GM12878 (cell line): ENCODE data around the gene TRIM25.

ENCODE experiments used
- BHLHE40 ChIP-seq, 2 experiments: fragments of 450-650 bp in 1 of 2; IDR thresholded peaks; 2 replicates each; pipeline ENCODE4 v1.6.1; 2011 to 2017; ENCODE audit warnings: low read depth in 2 of 2, borderline replicate concordance in 1 of 2, improper control_type of control experiment in 1 of 2, low read length in 1 of 2, mild to moderate bottlenecking in 1 of 2
- NRF1 ChIP-seq: conservative IDR thresholded peaks from 2 replicates; pipeline ENCODE4 v1.6.1; 2011; ENCODE audit warnings: mild to moderate bottlenecking, low read depth, low read length, improper control_type of control experiment
- POLR2A ChIP-seq: IDR thresholded peaks from 2 replicates; pipeline ENCODE4 v1.6.1; 2011; ENCODE audit warnings: low read depth, mild to moderate bottlenecking, low read length
- SMARCA5 ChIP-seq: fragments of 450-650 bp; IDR thresholded peaks from 2 replicates; pipeline ENCODE4 v1.6.1; 2017; ENCODE audit warnings: mild to moderate bottlenecking
- TAF1 ChIP-seq: IDR thresholded peaks from 2 replicates; pipeline ENCODE4 v1.6.1; 2011; ENCODE audit warnings: mild to moderate bottlenecking, low read depth, low read length, borderline replicate concordance
- TF ChIP-seq, protein P1 (sequence below): IDR thresholded peaks from 2 replicates; pipeline ENCODE4 v1.6.1; 2012; ENCODE audit warnings: low read length, inconsistent platforms
- TF ChIP-seq, protein P2 (sequence below): fragments of 450-650 bp; IDR thresholded peaks from 2 replicates; pipeline ENCODE4 v1.6.1; 2017; ENCODE audit warnings: low read depth, mild to moderate bottlenecking, moderate library complexity

DNA sequence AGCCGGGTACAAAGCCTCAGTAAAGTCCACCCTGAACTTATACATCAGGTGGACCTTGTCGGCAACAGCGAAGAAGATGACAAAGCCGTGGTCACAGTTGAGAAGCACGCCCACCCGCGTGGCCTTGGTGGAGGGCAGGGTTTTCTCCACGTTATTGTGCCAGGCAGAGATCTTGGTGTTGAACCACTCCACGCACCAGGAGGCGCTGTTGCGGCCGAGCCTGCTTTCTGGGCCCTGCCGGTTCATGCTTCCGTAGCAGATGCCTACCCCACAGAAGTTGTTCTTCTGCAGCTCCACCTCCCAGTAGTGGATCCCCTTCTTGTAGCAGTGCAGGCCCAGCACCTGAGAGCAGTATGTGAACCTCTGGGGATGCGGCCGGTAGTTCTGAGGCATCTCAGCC lies 22.1 kb downstream of the TRIM25 start:
- TF ChIP-seq SMARCA5, result no peak
- TF ChIP-seq, protein P1, sequence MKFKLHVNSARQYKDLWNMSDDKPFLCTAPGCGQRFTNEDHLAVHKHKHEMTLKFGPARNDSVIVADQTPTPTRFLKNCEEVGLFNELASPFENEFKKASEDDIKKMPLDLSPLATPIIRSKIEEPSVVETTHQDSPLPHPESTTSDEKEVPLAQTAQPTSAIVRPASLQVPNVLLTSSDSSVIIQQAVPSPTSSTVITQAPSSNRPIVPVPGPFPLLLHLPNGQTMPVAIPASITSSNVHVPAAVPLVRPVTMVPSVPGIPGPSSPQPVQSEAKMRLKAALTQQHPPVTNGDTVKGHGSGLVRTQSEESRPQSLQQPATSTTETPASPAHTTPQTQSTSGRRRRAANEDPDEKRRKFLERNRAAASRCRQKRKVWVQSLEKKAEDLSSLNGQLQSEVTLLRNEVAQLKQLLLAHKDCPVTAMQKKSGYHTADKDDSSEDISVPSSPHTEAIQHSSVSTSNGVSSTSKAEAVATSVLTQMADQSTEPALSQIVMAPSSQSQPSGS, result no peak
- TF ChIP-seq NRF1, result no peak
- no peak for TF ChIP-seq TAF1
- TF ChIP-seq BHLHE40 (IDR thresholded peaks at IDR 0.05; ENCODE audit: borderline replicate concordance in 1 of 2, low read depth in 2 of 2, low read length in 1 of 2), result no peak
- 0 out of 2 replicates have a peak, but pooled peaks have one; percentile 38 for TF ChIP-seq POLR2A
- TF ChIP-seq, protein P2, sequence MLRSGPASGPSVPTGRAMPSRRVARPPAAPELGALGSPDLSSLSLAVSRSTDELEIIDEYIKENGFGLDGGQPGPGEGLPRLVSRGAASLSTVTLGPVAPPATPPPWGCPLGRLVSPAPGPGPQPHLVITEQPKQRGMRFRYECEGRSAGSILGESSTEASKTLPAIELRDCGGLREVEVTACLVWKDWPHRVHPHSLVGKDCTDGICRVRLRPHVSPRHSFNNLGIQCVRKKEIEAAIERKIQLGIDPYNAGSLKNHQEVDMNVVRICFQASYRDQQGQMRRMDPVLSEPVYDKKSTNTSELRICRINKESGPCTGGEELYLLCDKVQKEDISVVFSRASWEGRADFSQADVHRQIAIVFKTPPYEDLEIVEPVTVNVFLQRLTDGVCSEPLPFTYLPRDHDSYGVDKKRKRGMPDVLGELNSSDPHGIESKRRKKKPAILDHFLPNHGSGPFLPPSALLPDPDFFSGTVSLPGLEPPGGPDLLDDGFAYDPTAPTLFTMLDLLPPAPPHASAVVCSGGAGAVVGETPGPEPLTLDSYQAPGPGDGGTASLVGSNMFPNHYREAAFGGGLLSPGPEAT, result no peak
